GM12874 (cell line): ENCODE results near the gene IL34.

Experiments used
- CTCF ChIP-seq: IDR thresholded peaks from 2 replicates; pipeline ENCODE4 v1.5.1; 2011; ENCODE audit warnings: low read depth, mild to moderate bottlenecking, control low read depth, low read length, moderate library complexity; ENCODE audit not compliant: insufficient read depth

IL34 gene

GRCh38 chr16:70685061-70685937, 38.9 kb downstream of the IL34 start:
- no peak for TF ChIP-seq CTCF

GRCh38 chr16:70685938-70686375, 39.6 kb downstream of the IL34 start, which contains the start of gene MTSS2:
Gene MTSS2, minus strand, starts transcription at chr16:70686053. Its CDS starts 262 bp downstream, at chr16:70685791.
- TF ChIP-seq CTCF: no peak

GRCh38 chr16:70686376-70687101, 40.2 kb downstream of the IL34 start:
- TF ChIP-seq CTCF: no peak

- no peak for TF ChIP-seq CTCF
Observed at GRCh38 chr16:70687102-70687511, 40.7 kb downstream of the IL34 start.

GRCh38 chr16:70687671-70688245, 41.4 kb downstream of the IL34 start:
- TF ChIP-seq CTCF: no peak

- TF ChIP-seq CTCF: no peak
Observed at GRCh38 chr16:70688246-70688742, 41.9 kb downstream of the IL34 start.
